GM12873 (cell line): ENCODE data around the gene GRB10.

Experiments used
- TF ChIP-seq, protein P1 (sequence below): IDR thresholded peaks from 2 replicates; pipeline ENCODE4 v1.5.1; 2012; ENCODE audit warnings: low read depth, mild to moderate bottlenecking, moderate library complexity, low read length, control low read depth; ENCODE audit not compliant: insufficient read depth; ENCODE audit errors: missing control alignments

The GRB10 gene

DNA sequence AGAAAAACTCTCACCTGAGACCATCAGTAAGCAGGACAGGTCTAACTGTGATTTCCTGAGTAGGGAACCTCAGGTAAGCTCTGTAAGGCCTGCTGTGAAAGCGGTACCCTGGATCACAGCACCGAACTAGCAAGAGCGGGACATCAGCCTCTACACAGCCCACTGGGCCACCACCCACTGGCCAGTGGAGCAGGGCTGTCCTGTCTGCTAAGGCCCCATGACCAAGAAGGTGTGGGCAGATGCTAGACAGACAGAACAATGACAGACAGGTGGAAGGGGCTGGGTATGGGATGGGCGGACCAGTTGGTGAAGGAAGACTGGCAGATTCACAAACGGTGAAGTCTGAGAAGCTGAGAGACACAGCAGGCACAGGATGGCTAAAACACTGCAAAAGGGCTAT is 138.1 kb downstream of the GRB10 start:
- TF ChIP-seq, protein P1, sequence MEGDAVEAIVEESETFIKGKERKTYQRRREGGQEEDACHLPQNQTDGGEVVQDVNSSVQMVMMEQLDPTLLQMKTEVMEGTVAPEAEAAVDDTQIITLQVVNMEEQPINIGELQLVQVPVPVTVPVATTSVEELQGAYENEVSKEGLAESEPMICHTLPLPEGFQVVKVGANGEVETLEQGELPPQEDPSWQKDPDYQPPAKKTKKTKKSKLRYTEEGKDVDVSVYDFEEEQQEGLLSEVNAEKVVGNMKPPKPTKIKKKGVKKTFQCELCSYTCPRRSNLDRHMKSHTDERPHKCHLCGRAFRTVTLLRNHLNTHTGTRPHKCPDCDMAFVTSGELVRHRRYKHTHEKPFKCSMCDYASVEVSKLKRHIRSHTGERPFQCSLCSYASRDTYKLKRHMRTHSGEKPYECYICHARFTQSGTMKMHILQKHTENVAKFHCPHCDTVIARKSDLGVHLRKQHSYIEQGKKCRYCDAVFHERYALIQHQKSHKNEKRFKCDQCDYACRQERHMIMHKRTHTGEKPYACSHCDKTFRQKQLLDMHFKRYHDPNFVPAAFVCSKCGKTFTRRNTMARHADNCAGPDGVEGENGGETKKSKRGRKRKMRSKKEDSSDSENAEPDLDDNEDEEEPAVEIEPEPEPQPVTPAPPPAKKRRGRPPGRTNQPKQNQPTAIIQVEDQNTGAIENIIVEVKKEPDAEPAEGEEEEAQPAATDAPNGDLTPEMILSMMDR = no peak

DNA sequence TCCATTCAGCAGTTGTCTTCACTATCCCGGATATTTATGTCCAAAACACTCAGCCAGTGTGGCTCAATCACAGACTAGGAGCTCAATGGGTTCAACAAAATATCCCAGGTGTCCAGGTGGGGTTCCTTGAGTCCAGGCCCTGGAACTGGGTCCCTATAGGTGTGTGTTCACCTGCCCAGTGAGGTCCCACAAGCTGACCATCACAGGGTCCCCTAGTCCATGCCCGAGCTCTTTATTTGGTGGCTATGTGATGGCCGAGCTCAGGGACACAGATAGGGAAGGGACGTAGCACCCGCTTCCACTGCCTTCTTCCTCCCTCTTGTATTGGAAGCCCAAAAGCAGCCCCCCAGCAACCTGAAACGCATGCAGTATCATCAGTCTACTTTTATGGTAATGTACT is 138.6 kb downstream of the GRB10 start:
- TF ChIP-seq, protein P1 = no peak

DNA sequence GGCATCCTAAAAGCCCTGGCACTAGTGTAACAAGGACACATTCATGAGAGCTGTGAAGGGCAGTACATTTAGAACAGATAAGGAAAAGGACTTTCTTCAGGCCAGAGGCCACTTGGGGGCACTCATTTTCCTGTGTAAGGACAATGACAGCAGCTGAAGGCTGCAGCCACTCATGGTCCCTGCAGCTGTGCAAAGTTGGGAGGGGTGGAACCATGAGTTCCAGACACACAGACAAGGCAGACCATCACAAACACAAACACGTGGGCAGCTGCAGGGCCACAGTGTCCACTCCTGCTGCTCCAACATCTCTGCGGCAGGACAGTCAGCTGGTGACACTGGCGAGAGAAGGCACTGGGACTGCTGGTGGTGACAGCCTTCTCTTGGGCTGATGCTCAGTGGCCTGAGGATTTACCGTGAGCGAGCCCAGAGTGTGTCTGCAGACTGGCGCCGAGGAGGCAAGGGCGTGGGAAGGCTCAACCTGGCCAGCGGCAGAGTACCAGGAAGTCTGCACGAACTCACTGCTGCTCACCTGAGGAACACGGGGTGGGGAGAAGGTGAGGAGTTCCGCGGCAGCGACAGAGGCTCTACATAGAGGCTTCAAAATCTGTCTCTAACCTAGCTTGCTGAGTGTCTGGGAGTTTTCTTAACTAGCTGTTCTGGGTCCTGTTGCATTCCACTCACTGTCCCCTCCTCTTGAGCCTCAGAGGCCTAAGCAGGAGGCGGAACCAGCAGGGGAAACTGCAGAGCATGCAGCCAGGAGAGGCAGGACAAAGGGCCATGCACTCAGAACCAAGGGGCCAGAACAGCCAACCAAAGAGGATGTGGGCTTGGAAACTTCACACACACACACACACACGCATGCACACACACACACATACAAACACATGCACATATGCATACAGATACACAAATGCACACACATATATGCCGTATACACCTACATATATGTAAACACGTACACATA is 141.0 kb downstream of the GRB10 start:
- TF ChIP-seq, protein P1 = no peak

DNA sequence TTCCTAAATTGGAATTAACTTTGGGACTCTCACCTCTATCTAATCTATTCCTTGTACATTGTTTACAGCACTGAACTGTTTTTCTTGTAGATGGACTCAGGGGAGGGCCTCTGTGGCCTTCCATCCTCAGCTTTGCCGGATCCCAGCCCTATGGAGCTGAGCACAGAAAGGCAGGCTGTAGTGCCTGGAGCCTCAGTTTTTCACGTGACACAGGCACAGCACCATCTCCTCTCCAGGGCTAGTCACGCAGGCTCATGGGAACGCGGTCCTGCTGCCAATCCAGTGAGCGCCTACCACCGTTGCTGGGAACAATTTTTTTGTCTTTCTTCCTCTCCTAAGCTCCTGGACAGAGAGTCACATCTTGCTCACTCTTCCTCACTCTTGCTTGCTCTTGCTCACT is 141.9 kb downstream of the GRB10 start:
- TF ChIP-seq, protein P1 = no peak

DNA sequence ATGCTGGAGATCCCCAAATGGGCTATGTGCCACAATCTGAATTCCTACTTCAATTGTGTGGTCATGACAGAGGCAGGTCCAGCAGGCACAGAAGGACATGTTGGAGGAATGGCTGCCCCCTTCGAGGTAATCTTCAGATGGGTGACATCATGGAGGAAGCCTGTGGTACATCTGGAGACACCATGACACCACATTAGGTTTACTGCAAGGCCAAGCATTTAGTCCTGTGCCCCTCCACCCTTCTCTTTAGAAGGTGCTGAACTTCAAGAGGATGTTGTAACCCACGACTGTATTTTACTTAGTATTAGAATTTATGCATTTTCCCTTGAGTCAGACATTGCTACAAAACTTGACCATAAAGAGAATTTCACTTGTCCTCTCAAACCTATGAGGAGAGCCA is 142.4 kb downstream of the GRB10 start:
- TF ChIP-seq, protein P1 = no peak

DNA sequence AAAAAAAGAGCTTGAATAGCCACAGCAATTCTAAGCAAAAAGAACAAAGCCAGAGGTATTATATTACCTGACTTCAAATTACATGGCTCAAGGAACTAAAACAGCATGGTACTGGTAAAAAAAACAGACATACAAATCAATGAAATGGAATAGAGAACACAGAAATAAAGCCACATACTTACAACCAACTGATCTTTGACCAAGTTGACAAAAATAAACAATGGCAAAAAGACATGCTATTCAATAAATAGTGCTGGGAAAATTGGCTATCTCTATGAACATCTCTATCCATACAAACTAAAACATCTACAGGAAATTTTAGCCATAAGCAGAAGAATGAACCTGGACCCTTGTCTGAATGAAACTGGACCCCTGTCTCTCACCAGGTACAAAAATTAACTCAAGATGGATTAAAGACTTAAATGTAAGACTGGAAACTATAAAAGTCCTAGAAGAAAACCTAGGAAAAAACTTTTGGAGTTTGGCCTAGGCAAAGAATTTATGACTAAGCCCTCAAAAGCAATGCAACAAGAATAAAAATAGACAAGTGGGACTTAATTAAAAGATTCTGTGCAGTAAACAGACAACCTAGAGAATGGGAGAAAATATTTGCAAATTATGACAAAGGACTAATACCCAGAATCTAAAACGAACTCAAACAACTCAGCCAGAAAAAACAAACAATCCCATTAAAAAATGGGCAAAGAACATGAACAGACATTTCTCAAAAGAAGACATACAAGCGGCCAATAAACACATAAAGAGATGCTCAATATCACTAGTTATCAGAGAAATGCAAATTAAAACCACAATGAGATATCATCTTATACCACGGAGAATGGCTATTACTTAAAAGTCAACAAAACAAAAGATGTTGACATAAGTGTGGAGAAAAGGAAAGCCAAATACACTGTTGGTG is 144.7 kb downstream of the GRB10 start:
- TF ChIP-seq, protein P1 = no peak

DNA sequence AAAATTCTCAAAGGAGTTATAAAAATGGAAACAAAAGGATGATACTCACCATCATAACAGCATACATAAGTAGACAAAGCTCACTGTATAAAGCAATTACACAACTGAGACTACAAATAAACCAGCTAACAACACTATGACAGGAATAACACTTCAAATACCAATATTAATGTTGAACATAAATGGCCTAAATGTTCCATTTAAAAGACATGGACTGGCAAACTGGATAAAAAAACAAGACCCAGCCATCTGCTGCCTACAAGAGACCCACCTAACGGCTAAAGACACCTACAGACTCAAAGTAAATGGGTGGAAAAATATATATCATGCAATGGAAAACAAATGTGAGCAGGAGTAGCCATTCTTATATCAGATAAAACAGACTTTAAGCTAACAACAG is 148.3 kb downstream of the GRB10 start:
- TF ChIP-seq, protein P1 = no peak
